Progenitor cell of endocrine pancreas (in vitro differentiated cells): Measurements from ENCODE around the gene ATXN1. TPM values are rescaled to one million over a fixed set of nuclear protein-coding genes. Genes with fewer than 3 reads are reported as not detected.

ENCODE experiments used
- DNase-seq: peaks from one replicate; pipeline ENCODE4 v3.0.0; 2021; ENCODE audit warnings: low spot score; ENCODE audit not compliant: unreplicated experiment
- H3K27ac Mint-ChIP-seq: 2 replicates; pipeline ENCODE4 v1.8.0; 2021; ENCODE audit warnings: mild to moderate bottlenecking, moderate library complexity, mixed read lengths
- H3K27me3 Mint-ChIP-seq: 2 replicates; pipeline ENCODE4 v1.8.0; 2021; ENCODE audit warnings: mixed read lengths
- H3K36me3 Mint-ChIP-seq: 2 replicates; pipeline ENCODE4 v1.8.0; 2022; ENCODE audit warnings: mixed read lengths; ENCODE audit not compliant: insufficient read depth
- H3K4me1 Mint-ChIP-seq: 2 replicates; pipeline ENCODE4 v1.8.0; 2021; ENCODE audit warnings: low read depth, mixed read lengths
- H3K4me3 Mint-ChIP-seq: 2 replicates; pipeline ENCODE4 v1.8.0; 2021; ENCODE audit warnings: low read depth, mild to moderate bottlenecking, moderate library complexity, mixed read lengths
- H3K9me3 Mint-ChIP-seq: 2 replicates; pipeline ENCODE4 v1.8.0; 2021; ENCODE audit warnings: low read depth, mixed read lengths
- total RNA-seq: library from RNA; stranded (reverse); gene quantifications from 2 replicates; pipeline ENCODE4 v1.2.1, GENCODE V29; 2021
- TF ChIP-seq, protein P1 (sequence below): fragments of 200-600 bp; sonication (generic); IDR thresholded peaks from one replicate; pipeline ENCODE4 v1.5.0; 2021; ENCODE audit warnings: antibody characterized with exemption, mild to moderate bottlenecking; ENCODE audit not compliant: unreplicated experiment

Gene ATXN1
- total RNA-seq, 1 donor from 2014 or later: 35.8 TPM

DNA sequence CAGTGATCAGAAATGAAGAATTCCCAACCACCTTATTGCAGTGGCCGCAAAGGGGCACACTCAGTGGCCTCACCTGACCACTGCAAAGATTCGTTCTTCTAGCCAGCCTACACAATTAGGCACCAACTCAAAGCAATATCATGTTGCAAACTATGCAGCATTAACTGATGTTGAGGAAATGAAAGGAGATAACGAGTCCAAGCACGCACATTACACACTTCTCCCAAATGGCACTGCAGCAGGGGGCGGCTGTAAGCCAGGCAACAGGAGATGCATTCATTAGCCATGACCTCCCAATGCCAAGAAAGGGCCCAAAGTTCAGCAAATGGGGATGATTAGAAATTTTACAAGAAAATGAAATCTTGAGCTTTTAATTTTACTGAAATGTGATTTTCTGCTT is 39.3 kb downstream of the ATXN1 start:
- DNase-seq: no peak
- H3K27me3 Mint-ChIP-seq: no peaks in the 10 kb centered on the region
- H3K4me1 Mint-ChIP-seq: peaks cover 25% of the 10 kb centered on the region
- no peak overlapping the region for H3K4me3 Mint-ChIP-seq
- no peaks in the 10 kb centered on the region for H3K36me3 Mint-ChIP-seq
- H3K9me3 Mint-ChIP-seq: no peaks in the 10 kb centered on the region
- no peak overlapping the region for H3K27ac Mint-ChIP-seq
- TF ChIP-seq, protein P1, sequence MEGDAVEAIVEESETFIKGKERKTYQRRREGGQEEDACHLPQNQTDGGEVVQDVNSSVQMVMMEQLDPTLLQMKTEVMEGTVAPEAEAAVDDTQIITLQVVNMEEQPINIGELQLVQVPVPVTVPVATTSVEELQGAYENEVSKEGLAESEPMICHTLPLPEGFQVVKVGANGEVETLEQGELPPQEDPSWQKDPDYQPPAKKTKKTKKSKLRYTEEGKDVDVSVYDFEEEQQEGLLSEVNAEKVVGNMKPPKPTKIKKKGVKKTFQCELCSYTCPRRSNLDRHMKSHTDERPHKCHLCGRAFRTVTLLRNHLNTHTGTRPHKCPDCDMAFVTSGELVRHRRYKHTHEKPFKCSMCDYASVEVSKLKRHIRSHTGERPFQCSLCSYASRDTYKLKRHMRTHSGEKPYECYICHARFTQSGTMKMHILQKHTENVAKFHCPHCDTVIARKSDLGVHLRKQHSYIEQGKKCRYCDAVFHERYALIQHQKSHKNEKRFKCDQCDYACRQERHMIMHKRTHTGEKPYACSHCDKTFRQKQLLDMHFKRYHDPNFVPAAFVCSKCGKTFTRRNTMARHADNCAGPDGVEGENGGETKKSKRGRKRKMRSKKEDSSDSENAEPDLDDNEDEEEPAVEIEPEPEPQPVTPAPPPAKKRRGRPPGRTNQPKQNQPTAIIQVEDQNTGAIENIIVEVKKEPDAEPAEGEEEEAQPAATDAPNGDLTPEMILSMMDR: no peak

DNA sequence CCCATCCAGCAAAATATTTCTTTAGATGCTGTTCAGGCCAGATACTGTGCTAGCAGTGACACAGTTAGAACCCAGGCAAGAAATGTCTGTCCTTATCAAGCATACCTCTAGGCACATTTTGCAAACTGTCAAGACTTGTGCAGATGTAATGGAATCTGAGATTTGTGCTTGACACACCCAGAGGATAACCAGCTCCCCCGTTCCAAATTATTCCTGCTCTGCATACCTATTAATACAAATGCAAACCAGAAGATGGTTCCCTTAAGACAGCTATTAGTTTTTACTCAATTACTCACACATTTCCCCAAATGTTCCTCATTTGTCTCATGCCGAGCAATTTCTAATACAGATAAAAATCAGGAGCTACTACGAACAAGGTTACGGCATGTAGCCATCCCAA is 40.4 kb downstream of the ATXN1 start:
- Mint-ChIP-seq H3K9me3 (no peaks in the 10 kb centered on the region), H3K36me3 (no peaks in the 10 kb centered on the region), H3K4me1 (peaks cover 25% of the 10 kb centered on the region), H3K27ac (no peak overlapping the region), H3K27me3 (no peaks in the 10 kb centered on the region), H3K4me3 (no peak overlapping the region)
- DNase-seq: no peak
- TF ChIP-seq, protein P1: no peak

DNA sequence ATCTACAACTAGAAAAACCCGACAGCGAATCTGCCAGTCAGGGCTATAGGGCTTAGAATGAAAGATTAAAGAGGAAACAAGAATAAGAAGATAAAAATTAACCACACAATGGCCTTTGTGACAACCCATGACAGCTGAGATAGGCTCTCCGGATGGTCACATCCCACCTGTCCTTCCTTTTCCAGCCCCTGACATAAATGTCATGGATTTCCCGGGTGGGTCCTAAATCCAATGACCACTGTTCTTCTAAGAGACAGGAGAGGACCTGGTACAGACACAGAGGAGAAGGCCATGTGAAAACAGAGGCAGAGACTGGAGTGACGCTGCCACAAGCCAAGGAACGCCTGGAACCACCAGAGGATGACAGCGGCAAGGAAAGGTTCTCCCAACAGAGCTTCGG is 41.8 kb downstream of the ATXN1 start:
- TF ChIP-seq, protein P1: no peak
- Mint-ChIP-seq H3K4me3 (no peak overlapping the region), H3K36me3 (no peaks in the 10 kb centered on the region), H3K27ac (no peak overlapping the region), H3K9me3 (no peaks in the 10 kb centered on the region), H3K4me1 (peaks cover 15% of the 10 kb centered on the region), H3K27me3 (no peaks in the 10 kb centered on the region)
- no peak for DNase-seq

DNA sequence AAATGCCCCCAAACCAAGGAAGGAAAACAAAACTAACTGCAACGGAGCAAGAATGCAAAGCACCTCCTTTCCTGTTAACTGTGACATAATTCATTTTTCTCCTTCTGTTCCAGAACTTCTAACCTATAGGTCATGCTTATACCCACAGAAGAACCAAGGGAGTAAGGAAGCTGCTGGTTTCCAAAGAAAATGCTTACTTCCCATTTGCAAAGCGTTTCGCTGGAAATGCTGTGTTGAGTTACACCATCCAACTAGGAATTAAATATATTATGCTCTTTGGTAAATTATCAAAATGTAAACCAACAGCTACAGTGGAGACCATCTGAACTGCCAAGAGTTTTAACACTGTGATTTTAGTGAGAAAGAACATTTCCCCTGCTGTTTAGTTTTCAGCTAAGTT is 42.9 kb downstream of the ATXN1 start:
- TF ChIP-seq, protein P1: no peak
- Mint-ChIP-seq H3K9me3 (no peaks in the 10 kb centered on the region), H3K27me3 (no peaks in the 10 kb centered on the region), H3K4me1 (peaks cover 13% of the 10 kb centered on the region), H3K36me3 (no peaks in the 10 kb centered on the region), H3K4me3 (no peak overlapping the region), H3K27ac (no peak overlapping the region)
- DNase-seq: no peak

DNA sequence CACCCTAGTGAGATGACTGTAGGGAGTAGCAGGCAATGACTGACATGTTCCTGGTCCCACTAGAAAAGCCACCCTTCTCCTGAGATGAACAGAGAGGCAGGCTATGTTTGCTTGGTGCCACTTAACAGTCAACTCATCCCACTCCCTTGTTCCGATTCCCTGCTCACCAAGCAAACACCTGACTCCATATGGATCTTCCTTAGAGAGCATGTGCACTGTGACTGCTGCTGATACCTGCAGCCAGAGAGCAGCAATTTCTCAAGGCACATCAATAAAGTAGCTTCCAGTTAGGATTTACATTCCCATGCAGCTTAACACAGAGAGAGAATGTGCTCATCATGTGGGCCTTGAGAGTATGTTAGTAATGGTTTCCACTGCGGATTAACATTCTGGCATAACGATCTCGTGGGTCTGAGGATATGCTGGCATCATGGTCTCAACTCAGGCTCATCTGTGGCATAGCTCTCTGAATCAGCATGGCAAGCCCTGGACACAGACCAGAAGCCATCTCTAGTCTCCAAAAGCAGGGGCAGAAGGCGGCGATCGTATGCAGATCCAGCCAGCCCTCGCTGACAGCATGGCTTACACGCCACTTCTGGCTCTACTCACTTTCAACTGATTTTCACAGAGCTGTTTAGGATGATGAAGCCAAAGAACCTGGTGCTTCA is 43.9 kb downstream of the ATXN1 start:
- H3K27ac Mint-ChIP-seq: no peak overlapping the region
- no peaks in the 10 kb centered on the region for H3K9me3 Mint-ChIP-seq
- no peak for DNase-seq
- no peaks in the 10 kb centered on the region for H3K27me3 Mint-ChIP-seq
- H3K4me3 Mint-ChIP-seq: no peak overlapping the region
- H3K36me3 Mint-ChIP-seq: peaks cover 1% of the 10 kb centered on the region
- TF ChIP-seq, protein P1: no peak
- peaks cover 8% of the 10 kb centered on the region for H3K4me1 Mint-ChIP-seq
